ENCODE results near the gene R3HDM2.
"Not testable (repeated sequence)": the region's sequence is repeated elsewhere in the genome, so short reads cannot be mapped to it uniquely, and the experiment has no call there.

The R3HDM2 gene

GRCh38 chr12:57404966-57405640 is 25.7 kb downstream of the R3HDM2 start:
- H3K4me3 ChIP-seq (ENCODE audit: low read depth, low read length): no peak overlapping the region
- TF ChIP-seq, protein P1, sequence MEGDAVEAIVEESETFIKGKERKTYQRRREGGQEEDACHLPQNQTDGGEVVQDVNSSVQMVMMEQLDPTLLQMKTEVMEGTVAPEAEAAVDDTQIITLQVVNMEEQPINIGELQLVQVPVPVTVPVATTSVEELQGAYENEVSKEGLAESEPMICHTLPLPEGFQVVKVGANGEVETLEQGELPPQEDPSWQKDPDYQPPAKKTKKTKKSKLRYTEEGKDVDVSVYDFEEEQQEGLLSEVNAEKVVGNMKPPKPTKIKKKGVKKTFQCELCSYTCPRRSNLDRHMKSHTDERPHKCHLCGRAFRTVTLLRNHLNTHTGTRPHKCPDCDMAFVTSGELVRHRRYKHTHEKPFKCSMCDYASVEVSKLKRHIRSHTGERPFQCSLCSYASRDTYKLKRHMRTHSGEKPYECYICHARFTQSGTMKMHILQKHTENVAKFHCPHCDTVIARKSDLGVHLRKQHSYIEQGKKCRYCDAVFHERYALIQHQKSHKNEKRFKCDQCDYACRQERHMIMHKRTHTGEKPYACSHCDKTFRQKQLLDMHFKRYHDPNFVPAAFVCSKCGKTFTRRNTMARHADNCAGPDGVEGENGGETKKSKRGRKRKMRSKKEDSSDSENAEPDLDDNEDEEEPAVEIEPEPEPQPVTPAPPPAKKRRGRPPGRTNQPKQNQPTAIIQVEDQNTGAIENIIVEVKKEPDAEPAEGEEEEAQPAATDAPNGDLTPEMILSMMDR (conservative IDR thresholded peaks at IDR 0.05; ENCODE audit: low read depth, low read length): no peak
- no peak for DNase-seq (ENCODE audit: low read depth)

- DNase-seq (ENCODE audit: low read depth); H3K4me3 ChIP-seq (ENCODE audit: low read depth, low read length): not testable (repeated sequence)
These were observed 28.7 kb downstream of the R3HDM2 start for GRCh38 chr12:57402156-57402555.

DNA sequence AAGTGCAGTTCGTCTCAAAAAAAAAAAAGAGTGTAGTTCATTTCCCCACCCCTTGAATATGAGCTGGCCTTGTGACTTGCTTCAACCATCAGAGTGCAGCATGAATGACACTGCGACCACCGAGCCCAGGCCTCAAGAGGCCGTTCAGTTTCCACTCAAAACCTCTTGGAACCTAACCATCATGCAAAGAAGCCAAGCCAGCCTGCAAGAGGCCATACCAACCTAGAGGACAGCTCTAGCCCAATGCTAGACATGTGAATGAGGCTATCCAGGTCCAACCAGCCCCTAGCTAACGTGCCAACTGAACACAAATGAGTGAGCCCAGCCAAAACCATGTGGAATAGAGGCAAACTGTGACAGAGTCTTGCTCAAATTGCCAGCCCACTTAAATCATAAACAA is 29.7 kb downstream of the R3HDM2 start:
- no peak overlapping the region for H3K4me3 ChIP-seq (ENCODE audit: low read depth, low read length)
- no peak for DNase-seq (ENCODE audit: low read depth)
- TF ChIP-seq, protein P1 (conservative IDR thresholded peaks at IDR 0.05; ENCODE audit: low read depth, low read length): no peak

DNA sequence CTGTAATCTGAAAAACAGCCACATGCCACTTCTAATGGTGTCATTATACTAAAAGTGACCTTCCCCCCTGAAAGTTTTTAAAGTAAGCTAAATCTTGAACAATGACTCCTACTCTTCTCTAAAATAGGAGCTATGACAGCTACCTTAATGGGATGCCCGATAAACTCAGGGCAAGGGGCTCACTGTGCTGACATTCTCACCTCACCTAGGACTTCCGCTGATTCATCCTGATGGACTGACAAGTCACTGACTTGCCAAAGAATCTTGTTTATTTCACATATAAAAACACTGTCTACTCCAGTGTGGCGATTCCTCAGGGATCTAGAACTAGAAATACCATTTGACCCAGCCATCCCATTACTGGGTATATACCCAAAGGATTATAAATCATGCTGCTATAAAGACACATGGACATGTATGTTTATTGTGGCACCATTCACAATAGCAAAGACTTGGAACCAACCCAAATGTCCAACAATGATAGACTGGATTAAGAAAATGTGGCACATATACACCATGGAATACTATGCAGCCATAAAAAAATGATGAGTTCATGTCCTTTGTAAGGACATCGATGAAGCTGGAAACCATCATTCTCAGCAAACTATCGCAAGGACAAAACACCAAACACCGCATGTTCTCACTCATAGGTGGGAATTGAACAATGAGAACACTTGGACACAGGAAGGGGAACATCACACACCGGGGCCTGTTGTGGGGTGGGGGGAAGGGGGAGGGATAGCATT is 31.0 kb downstream of the R3HDM2 start:
- not testable (repeated sequence) for DNase-seq (ENCODE audit: low read depth); H3K4me3 ChIP-seq (ENCODE audit: low read depth, low read length)

DNA sequence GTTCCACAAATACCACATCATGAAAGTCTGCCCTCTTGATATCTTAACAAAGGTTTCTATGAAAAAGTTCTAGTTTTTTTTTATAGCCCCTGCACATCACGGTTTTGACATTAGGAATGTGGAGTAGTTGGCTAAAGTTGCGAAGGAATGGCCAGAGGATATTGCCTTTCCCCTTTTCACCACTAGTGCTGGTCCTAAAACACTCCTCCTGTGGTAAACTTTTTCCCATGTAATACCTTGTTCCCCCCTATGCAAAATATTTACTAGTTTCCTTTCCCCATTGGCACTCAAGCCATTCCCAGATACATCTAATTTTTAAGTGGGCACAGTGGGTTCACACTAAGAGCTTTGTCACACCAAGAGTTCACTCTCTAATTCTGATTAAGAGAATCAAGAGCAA is 33.4 kb downstream of the R3HDM2 start:
- no peak overlapping the region for H3K4me3 ChIP-seq (ENCODE audit: low read depth, low read length)
- DNase-seq (ENCODE audit: low read depth): no peak
- TF ChIP-seq, protein P1 (conservative IDR thresholded peaks at IDR 0.05; ENCODE audit: low read depth, low read length): no peak

DNA sequence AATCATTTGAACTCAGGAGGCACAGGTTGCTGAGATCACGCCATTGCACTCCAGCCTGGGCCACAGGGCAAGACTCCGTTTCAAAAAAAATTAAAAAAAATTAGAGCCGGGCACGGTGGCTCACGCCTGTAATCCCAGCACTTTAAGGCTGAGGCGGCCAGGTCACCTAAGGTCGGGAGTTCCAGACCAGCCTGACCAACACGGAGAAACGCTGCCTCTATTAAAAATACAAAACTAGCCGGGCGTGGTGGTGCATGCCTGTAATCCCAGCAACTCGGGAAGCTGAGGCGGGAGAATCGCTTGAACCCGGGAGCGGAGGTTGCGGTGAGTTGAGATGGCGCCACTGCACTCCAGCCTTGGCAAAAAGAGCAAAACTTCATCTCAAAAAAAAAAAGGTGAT is 35.7 kb downstream of the R3HDM2 start:
- H3K4me3 ChIP-seq (ENCODE audit: low read depth, low read length): no peak overlapping the region
- TF ChIP-seq, protein P1 (conservative IDR thresholded peaks at IDR 0.05; ENCODE audit: low read depth, low read length): no peak
- DNase-seq (ENCODE audit: low read depth): no peak

GRCh38 chr12:57390174-57390573 is 40.7 kb downstream of the R3HDM2 start:
- DNase-seq (ENCODE audit: low read depth): no peak
- no peak overlapping the region for H3K4me3 ChIP-seq (ENCODE audit: low read depth, low read length)
- TF ChIP-seq, protein P1 (conservative IDR thresholded peaks at IDR 0.05; ENCODE audit: low read depth, low read length): no peak

DNA sequence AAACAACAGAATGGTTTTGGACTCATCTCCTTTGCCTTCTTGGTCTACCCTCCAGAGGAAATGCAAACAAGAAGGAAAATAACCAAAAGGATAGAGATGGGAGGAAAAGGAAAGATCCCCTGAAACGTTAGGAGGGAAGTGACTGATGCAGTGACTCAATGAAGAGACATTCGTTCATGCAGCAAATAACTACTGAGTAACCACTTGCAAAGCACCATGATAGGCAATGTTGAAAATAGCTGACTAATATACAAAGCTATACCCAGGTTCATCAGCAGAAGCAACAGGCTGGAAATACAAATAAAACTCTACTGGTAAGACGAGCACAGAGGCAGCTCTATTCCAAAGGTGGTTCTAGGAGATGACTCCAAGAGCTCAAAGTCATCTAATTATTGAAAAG is 41.8 kb downstream of the R3HDM2 start:
- TF ChIP-seq, protein P1 (conservative IDR thresholded peaks at IDR 0.05; ENCODE audit: low read depth, low read length): no peak
- peak; percentile 81 for DNase-seq (ENCODE audit: low read depth)
- no peak overlapping the region for H3K4me3 ChIP-seq (ENCODE audit: low read depth, low read length)

All from choroid plexus epithelial cell (primary cell).